Suprapubic skin (tissue), 4 donors: Measurements from ENCODE around the gene BLNK.

Source experiments
- CTCF ChIP-seq, 2 donors: fragments of 200-600 bp in 1 of 2; fragments of 450-650 bp in 1 of 2; sonication (generic) in 1 of 2; IDR thresholded peaks; one replicate each; pipeline ENCODE4 v1.5.1; 2016 to 2019; ENCODE audit warnings: antibody characterized with exemption in 2 of 2, mild to moderate bottlenecking in 1 of 2, moderate library complexity in 1 of 2
- POLR2A ChIP-seq, 2 donors: fragments of 450-650 bp; IDR thresholded peaks; one replicate each; pipeline ENCODE4 v1.6.1; 2017; ENCODE audit warnings: antibody characterized with exemption in 2 of 2, mild to moderate bottlenecking in 2 of 2, moderate library complexity in 2 of 2
- POLR2AphosphoS5 ChIP-seq, 3 donors: sonication (generic); formaldehyde crosslinking; IDR thresholded peaks; one replicate each; pipeline ENCODE4 v1.6.1; 2017; ENCODE audit warnings: antibody characterized with exemption in 3 of 3

GRCh38 chr10:96272316-96273280 is 1.2 kb upstream of the BLNK start:
- no peak for TF ChIP-seq CTCF (IDR thresholded peaks at IDR 0.05)
- TF ChIP-seq POLR2AphosphoS5 (IDR thresholded peaks at IDR 0.05), result no peak
- no peak for TF ChIP-seq POLR2A (IDR thresholded peaks at IDR 0.05)
